HPDE6-E6E7 (cell line): Measurements from ENCODE around the gene SCN3A.

Source experiments
- DNase-seq: peaks from one replicate; pipeline ENCODE4 v3.0.0; 2011; ENCODE audit warnings: missing footprints; ENCODE audit errors: extremely low spot score

The SCN3A gene

GRCh38 chr2:165057308-165057707 is 146.5 kb downstream of the SCN3A start:
- no peak for DNase-seq

- no peak for DNase-seq
These were observed 147.3 kb downstream of the SCN3A start for GRCh38 chr2:165056564-165056963.

- no peak for DNase-seq
These were observed 148.6 kb downstream of the SCN3A start for GRCh38 chr2:165055082-165055851.

GRCh38 chr2:165054652-165055051 is 149.2 kb downstream of the SCN3A start:
- DNase-seq: no peak

- no peak for DNase-seq
These were observed 159.1 kb downstream of the SCN3A start for GRCh38 chr2:165044505-165045303.
